ENCODE measurements around the gene PAFAH2. TPM values are rescaled to one million over a fixed set of nuclear protein-coding genes. Genes with fewer than 3 reads are reported as not detected.

The PAFAH2 gene
- total and polyA plus RNA-seq, 2 of the 8 experiments (the other 6 are each of a cell fraction or from before 2014, with no cell fraction given): 7.7 to 9.3 TPM

DNA sequence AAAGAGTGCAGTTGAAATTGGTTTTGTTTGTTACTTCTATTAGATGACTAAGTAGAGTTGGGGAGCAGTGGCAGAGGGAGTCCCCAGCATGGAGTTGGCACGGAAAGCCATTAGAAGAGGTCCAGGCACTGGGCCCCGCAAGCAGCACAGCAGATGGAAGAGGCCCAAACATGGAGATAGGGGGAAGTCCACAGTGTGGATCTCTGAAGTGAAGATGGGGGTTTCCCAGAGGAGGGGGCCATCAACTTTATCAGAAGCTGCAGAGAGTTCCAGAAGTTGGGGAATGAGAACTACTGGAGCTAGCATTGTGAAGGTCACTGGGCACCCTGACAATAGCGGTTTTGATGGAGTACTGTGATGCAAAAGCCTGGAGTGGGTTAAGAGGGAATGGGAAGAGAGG lies 30.6 kb downstream of the PAFAH2 start (continued):
- TF ChIP-seq RBBP5 (IDR thresholded peaks at IDR 0.05; ENCODE audit: borderline replicate concordance, low read depth, low read length) (no peak), RFX5 (IDR thresholded peaks at IDR 0.05; ENCODE audit: borderline replicate concordance, low read depth, low read length) (no peak), CREB1 (IDR thresholded peaks at IDR 0.05) (no peak)

Data from H1 (cell line).